Nephron (organoid): Measurements from ENCODE around the gene DOCK1.

Source experiments
- H3K27ac Mint-ChIP-seq, 3 experiments: 2 replicates each; pipeline ENCODE4 v1.8.0; 2020; ENCODE audit warnings: mixed read lengths in 3 of 3, mild to moderate bottlenecking in 2 of 3, moderate library complexity in 1 of 3
- H3K27me3 Mint-ChIP-seq: 2 replicates; pipeline ENCODE4 v1.8.0; 2021; ENCODE audit warnings: low read depth, mild to moderate bottlenecking, moderate library complexity, mixed read lengths
- H3K36me3 Mint-ChIP-seq: 2 replicates; pipeline ENCODE4 v1.8.0; 2020; ENCODE audit warnings: low read depth, mixed read lengths
- H3K4me1 Mint-ChIP-seq: 2 replicates; pipeline ENCODE4 v1.8.0; 2020; ENCODE audit warnings: mixed read lengths
- H3K4me3 Mint-ChIP-seq, 3 experiments: 2 replicates each; pipeline ENCODE4 v1.8.0; 2020; ENCODE audit warnings: mild to moderate bottlenecking in 3 of 3, mixed read lengths in 3 of 3, moderate library complexity in 2 of 3
- H3K9me3 Mint-ChIP-seq: 2 replicates; pipeline ENCODE4 v1.8.0; 2020; ENCODE audit warnings: mixed read lengths
- CTCF ChIP-seq, 3 experiments: fragments of 200-600 bp; sonication (generic); IDR thresholded peaks; one replicate each; pipeline ENCODE4 v1.5.0; 2021; ENCODE audit warnings: antibody characterized with exemption in 3 of 3; ENCODE audit not compliant: unreplicated experiment in 3 of 3

Gene DOCK1

GRCh38 chr10:127033216-127034033, 128.2 kb downstream of the DOCK1 start:
- H3K4me1 Mint-ChIP-seq, result no peaks in the 10 kb centered on the region
- no peak overlapping the region for H3K4me3 Mint-ChIP-seq
- H3K9me3 Mint-ChIP-seq, result no peaks in the 10 kb centered on the region
- H3K27me3 Mint-ChIP-seq, result no peaks in the 10 kb centered on the region
- peaks cover 76% of the 10 kb centered on the region for H3K36me3 Mint-ChIP-seq
- TF ChIP-seq CTCF (IDR thresholded peaks at IDR 0.05; ENCODE audit: unreplicated experiment in 3 of 3), result no peak
- H3K27ac Mint-ChIP-seq, result no peak overlapping the region

GRCh38 chr10:127034034-127034633, 128.9 kb downstream of the DOCK1 start:
- Mint-ChIP-seq H3K36me3 (peaks cover 79% of the 10 kb centered on the region), H3K9me3 (no peaks in the 10 kb centered on the region), H3K27me3 (no peaks in the 10 kb centered on the region), H3K4me1 (no peaks in the 10 kb centered on the region), H3K27ac (no peak overlapping the region), H3K4me3 (no peak overlapping the region)
- no peak for TF ChIP-seq CTCF (IDR thresholded peaks at IDR 0.05; ENCODE audit: unreplicated experiment in 3 of 3)

- Mint-ChIP-seq H3K27me3 (no peaks in the 10 kb centered on the region), H3K9me3 (no peaks in the 10 kb centered on the region), H3K36me3 (peaks cover 80% of the 10 kb centered on the region)
Observed at GRCh38 chr10:127034790-127035189, 129.6 kb downstream of the DOCK1 start.

GRCh38 chr10:127035827-127036226, 130.6 kb downstream of the DOCK1 start:
- H3K27me3 Mint-ChIP-seq, result no peaks in the 10 kb centered on the region
- H3K27ac Mint-ChIP-seq, result no peak overlapping the region
- H3K36me3 Mint-ChIP-seq, result peaks cover 77% of the 10 kb centered on the region
- H3K4me3 Mint-ChIP-seq, result no peak overlapping the region
- TF ChIP-seq CTCF (IDR thresholded peaks at IDR 0.05; ENCODE audit: unreplicated experiment in 3 of 3), result no peak
- no peaks in the 10 kb centered on the region for H3K4me1 Mint-ChIP-seq
- H3K9me3 Mint-ChIP-seq, result no peaks in the 10 kb centered on the region

More at GRCh38 chr10:127034790-127035189, 129.6 kb downstream of the DOCK1 start:
- no peak overlapping the region for H3K4me3 Mint-ChIP-seq
- no peak overlapping the region for H3K27ac Mint-ChIP-seq
- TF ChIP-seq CTCF (IDR thresholded peaks at IDR 0.05; ENCODE audit: unreplicated experiment in 3 of 3), result no peak
- no peaks in the 10 kb centered on the region for H3K4me1 Mint-ChIP-seq

- Mint-ChIP-seq H3K4me1 (no peaks in the 10 kb centered on the region), H3K36me3 (peaks cover 79% of the 10 kb centered on the region), H3K9me3 (no peaks in the 10 kb centered on the region), H3K4me3 (no peak overlapping the region), H3K27me3 (no peaks in the 10 kb centered on the region), H3K27ac (no peak overlapping the region)
- TF ChIP-seq CTCF (IDR thresholded peaks at IDR 0.05; ENCODE audit: unreplicated experiment in 3 of 3), result no peak
Observed at GRCh38 chr10:127036987-127037386, 131.8 kb downstream of the DOCK1 start.
